Measurements from ENCODE around the gene OR4E2.
"Not testable (repeated sequence)": the region's sequence is repeated elsewhere in the genome, so short reads cannot be mapped to it uniquely, and the experiment has no call there.

The OR4E2 gene

GRCh38 chr14:21653331-21653885 is at the start of gene OR4E2:
Gene OR4E2, plus strand, starts transcription at chr14:21653835. Its CDS starts 11,248 bp downstream, at chr14:21665083.
- peaks cover 9% of the 10 kb centered on the region for H3K27me3 Mint-ChIP-seq (ENCODE audit: low read depth)
- no peak within 1 kb of the TSS for H3K4me3 Mint-ChIP-seq
- DNase-seq (ENCODE audit: low spot score) = no peak
- no peaks in the 10 kb centered on the region for H3K4me1 Mint-ChIP-seq (ENCODE audit: low read depth)
- H3K9me3 Mint-ChIP-seq = no peaks in the 10 kb centered on the region
- no peaks in the 10 kb centered on the region for H3K36me3 Mint-ChIP-seq (ENCODE audit: low read depth)
- no peak within 1 kb of the TSS for H3K27ac Mint-ChIP-seq

GRCh38 chr14:21612324-21612723 is 41.3 kb upstream of the OR4E2 start:
- no peak overlapping the region for H3K27ac Mint-ChIP-seq
- DNase-seq (ENCODE audit: low spot score) = no peak
- peaks cover 16% of the 10 kb centered on the region for H3K27me3 Mint-ChIP-seq (ENCODE audit: low read depth)
- no peaks in the 10 kb centered on the region for H3K9me3 Mint-ChIP-seq
- H3K36me3 Mint-ChIP-seq (ENCODE audit: low read depth) = no peaks in the 10 kb centered on the region
- H3K4me1 Mint-ChIP-seq (ENCODE audit: low read depth) = no peaks in the 10 kb centered on the region
- no peak overlapping the region for H3K4me3 Mint-ChIP-seq

GRCh38 chr14:21614240-21614639 is 39.4 kb upstream of the OR4E2 start:
- Mint-ChIP-seq H3K27ac (no peak overlapping the region), H3K9me3 (no peaks in the 10 kb centered on the region), H3K4me3 (no peak overlapping the region), H3K27me3 (ENCODE audit: low read depth) (peaks cover 7% of the 10 kb centered on the region), H3K36me3 (ENCODE audit: low read depth) (no peaks in the 10 kb centered on the region), H3K4me1 (ENCODE audit: low read depth) (no peaks in the 10 kb centered on the region)
- DNase-seq (ENCODE audit: low spot score) = no peak

GRCh38 chr14:21617614-21618013 is 36.0 kb upstream of the OR4E2 start:
- no peak for DNase-seq (ENCODE audit: low spot score)
- Mint-ChIP-seq H3K9me3 (no peaks in the 10 kb centered on the region), H3K27ac (no peak overlapping the region), H3K27me3 (ENCODE audit: low read depth) (peaks cover 6% of the 10 kb centered on the region), H3K36me3 (ENCODE audit: low read depth) (no peaks in the 10 kb centered on the region), H3K4me1 (ENCODE audit: low read depth) (no peaks in the 10 kb centered on the region), H3K4me3 (no peak overlapping the region)

- no peaks in the 10 kb centered on the region for H3K4me1 Mint-ChIP-seq (ENCODE audit: low read depth)
- H3K9me3 Mint-ChIP-seq = no peaks in the 10 kb centered on the region
- no peak for DNase-seq (ENCODE audit: low spot score)
- H3K4me3 Mint-ChIP-seq = no peak overlapping the region
- H3K27ac Mint-ChIP-seq = no peak overlapping the region
- H3K27me3 Mint-ChIP-seq (ENCODE audit: low read depth) = peaks cover 14% of the 10 kb centered on the region
- no peaks in the 10 kb centered on the region for H3K36me3 Mint-ChIP-seq (ENCODE audit: low read depth)
These were observed 27.0 kb upstream of the OR4E2 start for GRCh38 chr14:21626491-21627230.

GRCh38 chr14:21630503-21630902 is 23.1 kb upstream of the OR4E2 start:
- not testable (repeated sequence) for H3K4me1 Mint-ChIP-seq (ENCODE audit: low read depth); H3K36me3 Mint-ChIP-seq (ENCODE audit: low read depth); H3K4me3 Mint-ChIP-seq

GRCh38 chr14:21631084-21631483 is 22.6 kb upstream of the OR4E2 start:
- Mint-ChIP-seq H3K27me3 (ENCODE audit: low read depth) (peaks cover 6% of the 10 kb centered on the region), H3K4me1 (ENCODE audit: low read depth) (no peaks in the 10 kb centered on the region), H3K9me3 (no peaks in the 10 kb centered on the region), H3K4me3 (no peak overlapping the region), H3K36me3 (ENCODE audit: low read depth) (no peaks in the 10 kb centered on the region), H3K27ac (no peak overlapping the region)
- no peak for DNase-seq (ENCODE audit: low spot score)

More at GRCh38 chr14:21630503-21630902, 23.1 kb upstream of the OR4E2 start:
- H3K27ac Mint-ChIP-seq; DNase-seq (ENCODE audit: low spot score); H3K9me3 Mint-ChIP-seq; H3K27me3 Mint-ChIP-seq (ENCODE audit: low read depth): not testable (repeated sequence)

- Mint-ChIP-seq H3K27ac (no peak within 1 kb of the TSS), H3K4me3 (no peak within 1 kb of the TSS), H3K36me3 (ENCODE audit: low read depth) (no peaks in the 10 kb centered on the region), H3K27me3 (ENCODE audit: low read depth) (no peaks in the 10 kb centered on the region), H3K4me1 (ENCODE audit: low read depth) (no peaks in the 10 kb centered on the region), H3K9me3 (no peaks in the 10 kb centered on the region)
- DNase-seq (ENCODE audit: low spot score) = no peak
These were observed 18.8 kb upstream of the OR4E2 start, which contains the start of gene OR10G2 for GRCh38 chr14:21634840-21635239. Gene OR10G2, minus strand, starts transcription at chr14:21634940. Its CDS starts 98 bp downstream, at chr14:21634842.

GRCh38 chr14:21642683-21643082 is 11.0 kb upstream of the OR4E2 start:
- H3K4me1 Mint-ChIP-seq (ENCODE audit: low read depth) = no peaks in the 10 kb centered on the region
- no peaks in the 10 kb centered on the region for H3K9me3 Mint-ChIP-seq
- no peak overlapping the region for H3K27ac Mint-ChIP-seq
- no peaks in the 10 kb centered on the region for H3K36me3 Mint-ChIP-seq (ENCODE audit: low read depth)
- no peaks in the 10 kb centered on the region for H3K27me3 Mint-ChIP-seq (ENCODE audit: low read depth)
- no peak overlapping the region for H3K4me3 Mint-ChIP-seq
- no peak for DNase-seq (ENCODE audit: low spot score)

GRCh38 chr14:21643407-21643806 is 10.2 kb upstream of the OR4E2 start:
- H3K9me3 Mint-ChIP-seq = no peaks in the 10 kb centered on the region
- no peaks in the 10 kb centered on the region for H3K27me3 Mint-ChIP-seq (ENCODE audit: low read depth)
- no peaks in the 10 kb centered on the region for H3K36me3 Mint-ChIP-seq (ENCODE audit: low read depth)
- no peak for DNase-seq (ENCODE audit: low spot score)
- no peak overlapping the region for H3K27ac Mint-ChIP-seq
- peak overlapping the region; percentile 36 for H3K4me3 Mint-ChIP-seq
- no peaks in the 10 kb centered on the region for H3K4me1 Mint-ChIP-seq (ENCODE audit: low read depth)

- H3K9me3 Mint-ChIP-seq = no peaks in the 10 kb centered on the region
- no peak for DNase-seq (ENCODE audit: low spot score)
- peaks cover 8% of the 10 kb centered on the region for H3K27me3 Mint-ChIP-seq (ENCODE audit: low read depth)
- no peak overlapping the region for H3K27ac Mint-ChIP-seq
- H3K4me1 Mint-ChIP-seq (ENCODE audit: low read depth) = no peaks in the 10 kb centered on the region
- no peak overlapping the region for H3K4me3 Mint-ChIP-seq
- no peaks in the 10 kb centered on the region for H3K36me3 Mint-ChIP-seq (ENCODE audit: low read depth)
These were observed 6.3 kb upstream of the OR4E2 start for GRCh38 chr14:21647380-21647779.

GRCh38 chr14:21652209-21652808 is 1.3 kb upstream of the OR4E2 start:
- H3K4me3 Mint-ChIP-seq = no peak overlapping the region
- no peak for DNase-seq (ENCODE audit: low spot score)
- peaks cover 8% of the 10 kb centered on the region for H3K27me3 Mint-ChIP-seq (ENCODE audit: low read depth)
- H3K36me3 Mint-ChIP-seq (ENCODE audit: low read depth) = no peaks in the 10 kb centered on the region
- H3K4me1 Mint-ChIP-seq (ENCODE audit: low read depth) = no peaks in the 10 kb centered on the region
- H3K9me3 Mint-ChIP-seq = no peaks in the 10 kb centered on the region
- H3K27ac Mint-ChIP-seq = no peak overlapping the region

- Mint-ChIP-seq H3K4me3 (no peak overlapping the region), H3K9me3 (no peaks in the 10 kb centered on the region), H3K27me3 (ENCODE audit: low read depth) (peaks cover 11% of the 10 kb centered on the region), H3K4me1 (ENCODE audit: low read depth) (no peaks in the 10 kb centered on the region), H3K27ac (no peak overlapping the region), H3K36me3 (ENCODE audit: low read depth) (no peaks in the 10 kb centered on the region)
- no peak for DNase-seq (ENCODE audit: low spot score)
These were observed 580 bp downstream of the OR4E2 start for GRCh38 chr14:21654215-21654614.

- Mint-ChIP-seq H3K4me3 (no peak overlapping the region), H3K36me3 (ENCODE audit: low read depth) (no peaks in the 10 kb centered on the region), H3K4me1 (ENCODE audit: low read depth) (no peaks in the 10 kb centered on the region), H3K9me3 (no peaks in the 10 kb centered on the region), H3K27ac (no peak overlapping the region), H3K27me3 (ENCODE audit: low read depth) (peaks cover 4% of the 10 kb centered on the region)
- DNase-seq (ENCODE audit: low spot score) = no peak
These were observed 3.3 kb downstream of the OR4E2 start for GRCh38 chr14:21656980-21657379.
